ENCODE data around the gene PDE4D. TPM values are rescaled to one million over a fixed set of nuclear protein-coding genes. Genes with fewer than 3 reads are reported as not detected.
"Not testable (repeated sequence)": the region's sequence is repeated elsewhere in the genome, so short reads cannot be mapped to it uniquely, and the experiment has no call there.

The PDE4D gene
- total RNA-seq, 1 donor from 2014 or later = 27.4 TPM

- DNase-seq (ENCODE audit: extremely low read depth, low read depth, low spot score) = no peak
Observed at GRCh38 chr5:59003124-59003523, 890.4 kb downstream of the PDE4D start.

DNA sequence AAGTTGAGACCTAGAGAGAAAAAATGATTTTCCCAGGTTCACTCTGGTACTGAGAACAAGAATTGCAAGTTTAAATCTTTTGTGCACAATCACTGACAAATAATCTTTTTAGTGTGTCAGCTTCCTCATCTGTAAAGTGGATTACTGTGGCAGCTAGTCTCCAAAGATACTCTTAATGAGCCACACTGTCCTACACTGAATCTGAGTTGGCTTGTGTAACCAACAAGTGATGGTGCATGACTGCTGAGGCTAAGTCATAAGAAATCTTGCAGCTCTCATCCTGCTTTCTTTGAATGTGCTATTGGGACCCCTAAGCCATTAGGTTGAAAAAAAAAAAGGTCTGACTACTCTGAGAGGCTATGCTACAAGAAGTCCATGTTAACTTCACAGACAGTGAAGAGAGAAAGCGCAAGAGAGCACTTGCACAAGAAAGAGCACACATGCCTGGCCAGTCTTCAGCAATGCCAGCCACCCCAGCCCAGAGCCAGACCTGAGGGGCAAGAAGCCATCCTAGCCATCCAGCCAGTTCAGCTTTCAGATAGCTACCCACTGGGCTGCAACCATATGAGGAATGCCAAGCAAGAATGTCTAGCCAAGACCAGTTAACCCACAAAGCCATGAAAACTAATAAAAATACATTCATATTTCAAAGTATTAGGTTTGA is 891.2 kb downstream of the PDE4D start:
- no peak for DNase-seq (ENCODE audit: extremely low read depth, low read depth, low spot score)

GRCh38 chr5:59001716-59002115 is 891.8 kb downstream of the PDE4D start:
- DNase-seq (ENCODE audit: extremely low read depth, low read depth, low spot score) = no peak

DNA sequence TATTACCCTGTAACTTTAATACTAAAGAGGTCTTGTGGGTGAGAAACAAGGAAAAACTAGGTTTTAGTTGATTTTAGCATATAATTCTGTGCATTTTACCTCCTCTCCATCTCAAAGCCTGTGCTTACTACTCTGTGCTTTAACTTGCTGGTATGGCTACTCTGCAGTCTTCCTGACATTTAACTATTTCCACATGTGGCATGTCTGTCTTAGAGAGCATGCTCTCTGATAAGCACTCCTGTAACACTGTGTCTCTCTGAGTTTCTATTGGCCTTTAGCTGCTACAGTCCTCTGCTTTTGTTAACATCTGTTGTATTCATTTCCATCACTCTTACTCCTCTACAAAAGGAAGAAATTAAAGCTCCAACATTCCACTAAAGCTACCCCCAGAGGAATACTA is 892.4 kb downstream of the PDE4D start:
- DNase-seq (ENCODE audit: extremely low read depth, low read depth, low spot score) = no peak

- no peak for DNase-seq (ENCODE audit: extremely low read depth, low read depth, low spot score)
Observed at GRCh38 chr5:59000211-59000610, 893.3 kb downstream of the PDE4D start.

- no peak for DNase-seq (ENCODE audit: extremely low read depth, low read depth, low spot score)
Observed at GRCh38 chr5:58999804-59000203, 893.7 kb downstream of the PDE4D start.

GRCh38 chr5:58998544-58998943 is 895.0 kb downstream of the PDE4D start:
- DNase-seq (ENCODE audit: extremely low read depth, low read depth, low spot score) = no peak

DNA sequence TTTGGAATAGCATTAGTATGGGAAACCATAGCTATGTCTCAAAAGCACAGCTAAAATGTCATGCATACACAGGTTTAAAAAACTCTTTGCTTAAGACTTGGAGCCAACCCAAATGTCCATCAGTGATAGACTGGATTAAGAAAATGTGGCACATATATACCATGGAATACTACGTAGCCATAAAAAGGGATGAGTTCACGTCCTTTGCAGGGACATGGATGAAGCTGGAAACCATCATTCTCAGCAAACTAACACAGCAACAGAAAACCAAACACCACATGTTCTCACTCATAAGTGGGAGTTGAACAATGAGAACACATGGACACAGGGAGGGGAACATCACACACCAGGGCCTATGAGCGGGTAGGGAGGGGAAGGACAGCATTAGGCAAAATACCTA is 897.7 kb downstream of the PDE4D start:
- DNase-seq (ENCODE audit: extremely low read depth, low read depth, low spot score) = not testable (repeated sequence)

DNA sequence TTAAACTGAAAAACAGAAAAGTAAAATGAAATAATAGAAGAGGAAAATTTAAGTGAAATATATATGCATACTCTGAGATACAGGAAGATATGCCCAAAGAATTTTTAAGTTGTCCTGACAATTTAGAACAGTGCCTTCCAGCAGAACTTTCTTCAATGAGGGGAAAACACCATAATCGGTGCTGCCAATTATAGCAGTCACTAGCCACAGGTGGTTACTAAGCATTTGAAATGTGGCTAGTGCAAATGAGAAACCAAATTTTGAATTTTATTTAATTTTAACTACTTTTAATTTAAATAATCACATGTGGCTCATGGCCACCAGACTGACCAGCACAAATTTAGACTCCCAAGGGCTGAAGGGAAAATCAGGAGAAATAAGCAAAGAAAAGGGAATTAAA is 900.1 kb downstream of the PDE4D start:
- no peak for DNase-seq (ENCODE audit: extremely low read depth, low read depth, low spot score)

DNA sequence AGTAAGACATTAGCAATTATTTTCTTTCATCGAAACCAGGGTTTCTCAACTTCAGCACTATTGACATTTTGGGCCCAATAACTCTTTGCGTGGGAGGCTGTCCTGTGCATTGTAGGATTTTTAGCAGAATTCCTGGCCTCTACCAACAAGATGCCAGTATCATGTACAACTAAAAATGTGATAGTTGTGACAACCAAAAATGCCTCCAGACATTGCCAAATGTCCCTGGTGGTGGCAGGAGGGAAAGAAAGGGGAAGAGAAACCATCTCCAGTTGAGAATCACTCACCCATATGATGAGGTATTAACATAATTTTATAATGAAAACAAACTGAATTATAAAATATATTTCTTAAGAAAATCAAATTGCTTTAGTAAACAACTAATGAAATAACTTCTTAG is 904.6 kb downstream of the PDE4D start:
- no peak for DNase-seq (ENCODE audit: extremely low read depth, low read depth, low spot score)

DNA sequence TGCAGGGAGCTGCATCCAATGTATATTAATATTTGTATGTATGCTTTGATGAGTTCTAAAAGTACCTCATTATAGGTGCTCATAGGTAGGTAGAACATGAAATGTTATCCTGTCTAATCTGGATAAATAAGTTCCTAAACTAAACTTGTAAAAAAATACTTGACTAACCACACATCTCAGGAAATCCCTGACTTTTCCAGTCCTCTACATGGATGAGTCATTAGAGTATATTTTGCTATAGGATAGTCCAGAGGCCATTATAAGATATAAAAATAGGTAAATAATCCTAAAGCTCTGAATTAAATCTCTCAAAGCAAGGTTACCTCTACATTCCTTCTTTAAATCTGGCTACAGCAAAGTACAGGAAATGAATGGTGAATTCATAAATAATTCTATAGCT is 906.3 kb downstream of the PDE4D start:
- no peak for DNase-seq (ENCODE audit: extremely low read depth, low read depth, low spot score)

DNA sequence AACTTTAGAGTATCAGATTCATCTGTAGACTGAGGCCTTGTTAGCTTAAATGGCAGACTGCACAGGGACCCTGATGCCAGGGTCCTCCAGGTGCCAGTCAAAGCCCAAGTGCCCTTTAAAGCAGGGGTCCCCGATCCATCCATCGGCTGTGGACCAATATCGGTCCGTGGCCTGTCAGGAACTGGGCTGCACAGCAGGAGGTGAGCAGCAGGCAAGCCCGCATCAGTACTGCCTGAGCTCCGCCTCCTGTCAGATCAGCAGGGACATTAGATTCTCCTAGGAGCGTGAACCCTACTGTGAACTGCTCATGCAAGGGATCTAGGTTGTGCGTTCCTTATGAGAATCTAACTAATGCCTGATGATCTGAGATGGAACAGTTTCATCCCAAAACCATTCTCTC is 907.2 kb downstream of the PDE4D start:
- no peak for DNase-seq (ENCODE audit: extremely low read depth, low read depth, low spot score)

- no peak for DNase-seq (ENCODE audit: extremely low read depth, low read depth, low spot score)
Observed at GRCh38 chr5:58985759-58986158, 907.8 kb downstream of the PDE4D start.

DNA sequence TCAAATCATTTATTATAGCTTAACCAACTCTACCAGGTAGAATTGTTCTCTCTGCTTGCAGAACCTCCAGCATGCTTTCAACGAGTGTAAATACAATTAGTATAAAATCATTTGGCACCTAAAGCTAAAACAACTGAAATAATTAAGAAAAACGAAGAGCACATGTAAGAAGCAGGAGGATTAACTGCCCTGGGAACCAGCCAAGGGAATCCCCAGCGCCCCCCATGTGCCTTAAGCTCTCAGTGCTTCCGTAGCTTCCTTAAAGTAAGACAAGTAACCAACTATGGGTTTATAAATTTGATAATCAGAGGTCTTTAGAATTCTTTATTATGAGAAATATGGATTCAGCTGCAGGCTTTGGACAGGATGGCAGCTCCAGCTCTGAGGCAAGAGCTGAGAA is 908.2 kb downstream of the PDE4D start:
- no peak for DNase-seq (ENCODE audit: extremely low read depth, low read depth, low spot score)

GRCh38 chr5:58983526-58984452 is 909.7 kb downstream of the PDE4D start:
- DNase-seq (ENCODE audit: extremely low read depth, low read depth, low spot score) = no peak

- DNase-seq (ENCODE audit: extremely low read depth, low read depth, low spot score) = no peak
Observed at GRCh38 chr5:58980890-58981289, 912.6 kb downstream of the PDE4D start.

DNA sequence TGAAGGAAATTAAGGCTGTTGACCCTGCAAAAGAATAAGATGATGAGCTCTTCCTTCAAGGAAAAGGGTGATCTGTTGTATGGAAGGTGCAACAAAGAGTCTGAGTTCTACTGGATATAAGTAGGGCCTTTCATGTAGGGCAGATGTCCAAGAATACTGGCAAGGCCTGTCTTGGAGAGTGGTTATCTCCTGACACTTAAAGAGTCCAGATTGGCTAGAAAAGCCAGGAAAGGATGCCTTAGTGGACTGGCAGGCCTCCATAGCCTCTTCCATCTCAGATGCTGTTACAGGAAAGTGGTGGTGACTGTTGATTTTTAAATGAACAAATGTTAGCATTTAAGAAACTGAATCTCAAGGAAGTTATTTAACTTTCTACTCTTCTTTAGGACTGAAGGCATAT is 914.4 kb downstream of the PDE4D start:
- DNase-seq (ENCODE audit: extremely low read depth, low read depth, low spot score) = no peak

DNA sequence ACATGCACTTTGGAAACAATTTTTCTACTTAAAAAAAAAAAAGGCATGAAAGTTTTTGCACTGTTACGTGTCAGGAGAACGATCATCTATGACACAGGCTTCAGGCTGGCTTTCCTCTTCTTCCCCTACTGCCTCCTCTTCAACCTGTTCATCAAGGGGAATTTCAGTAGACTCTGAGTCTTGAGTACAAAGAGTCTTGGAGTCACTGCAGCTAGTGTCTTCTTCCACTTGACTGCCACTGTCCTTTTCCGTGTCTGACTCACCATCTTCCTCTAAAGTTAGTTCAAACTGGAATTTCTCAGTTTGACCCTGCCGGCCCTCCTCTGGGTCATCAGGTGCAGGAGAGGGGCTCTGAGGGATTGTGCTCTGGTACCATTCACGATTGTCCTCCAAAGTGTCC is 918.9 kb downstream of the PDE4D start:
- no peak for DNase-seq (ENCODE audit: extremely low read depth, low read depth, low spot score)

GRCh38 chr5:58974083-58974482 is 919.4 kb downstream of the PDE4D start:
- DNase-seq (ENCODE audit: extremely low read depth, low read depth, low spot score) = no peak

DNA sequence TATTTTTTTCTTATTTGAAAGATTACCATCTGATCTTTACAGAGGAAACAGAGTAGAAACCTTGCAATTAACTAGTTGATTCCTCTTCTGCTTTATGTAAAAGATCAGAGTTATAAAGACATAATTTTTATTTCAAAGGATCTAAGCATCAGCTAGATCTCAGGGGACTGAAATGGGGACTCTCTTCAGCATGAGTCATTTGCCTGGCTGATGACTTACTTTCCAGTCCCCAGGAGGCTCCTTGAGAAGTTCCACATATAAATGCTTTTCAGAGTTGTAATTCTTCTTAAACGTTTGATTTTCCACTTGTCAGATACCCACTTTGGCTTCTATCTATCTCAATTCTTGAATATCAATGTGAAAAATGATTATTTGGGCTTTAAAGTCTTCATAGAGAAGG is 921.2 kb downstream of the PDE4D start:
- DNase-seq (ENCODE audit: extremely low read depth, low read depth, low spot score) = no peak

DNA sequence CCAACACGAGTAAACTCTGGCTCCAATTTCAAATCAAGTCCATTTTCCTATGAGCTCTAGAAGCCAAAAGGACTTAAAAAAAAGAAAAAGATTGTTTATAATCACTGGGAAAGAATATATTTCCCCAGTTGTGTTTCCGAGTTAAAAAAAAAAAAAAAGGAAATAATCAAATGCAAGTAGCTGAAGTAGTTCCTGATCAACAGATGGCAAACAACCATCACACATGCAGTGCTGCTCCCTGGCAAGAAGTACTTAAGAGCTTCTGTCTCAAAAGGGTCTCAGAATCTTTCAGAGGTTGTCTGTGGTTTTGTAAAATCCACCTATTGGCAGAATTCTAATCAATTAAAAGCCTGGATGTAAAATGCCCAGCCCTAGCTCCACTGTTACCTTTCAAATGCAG is 922.8 kb downstream of the PDE4D start:
- DNase-seq (ENCODE audit: extremely low read depth, low read depth, low spot score) = no peak

- DNase-seq (ENCODE audit: extremely low read depth, low read depth, low spot score) = no peak
Observed at GRCh38 chr5:58969795-58970194, 923.7 kb downstream of the PDE4D start.
